ENCODE results near the gene LAMC3.

GRCh38 chr9:131060900-131061630 lies 52.1 kb downstream of the LAMC3 start:
- TF ChIP-seq, protein P1, sequence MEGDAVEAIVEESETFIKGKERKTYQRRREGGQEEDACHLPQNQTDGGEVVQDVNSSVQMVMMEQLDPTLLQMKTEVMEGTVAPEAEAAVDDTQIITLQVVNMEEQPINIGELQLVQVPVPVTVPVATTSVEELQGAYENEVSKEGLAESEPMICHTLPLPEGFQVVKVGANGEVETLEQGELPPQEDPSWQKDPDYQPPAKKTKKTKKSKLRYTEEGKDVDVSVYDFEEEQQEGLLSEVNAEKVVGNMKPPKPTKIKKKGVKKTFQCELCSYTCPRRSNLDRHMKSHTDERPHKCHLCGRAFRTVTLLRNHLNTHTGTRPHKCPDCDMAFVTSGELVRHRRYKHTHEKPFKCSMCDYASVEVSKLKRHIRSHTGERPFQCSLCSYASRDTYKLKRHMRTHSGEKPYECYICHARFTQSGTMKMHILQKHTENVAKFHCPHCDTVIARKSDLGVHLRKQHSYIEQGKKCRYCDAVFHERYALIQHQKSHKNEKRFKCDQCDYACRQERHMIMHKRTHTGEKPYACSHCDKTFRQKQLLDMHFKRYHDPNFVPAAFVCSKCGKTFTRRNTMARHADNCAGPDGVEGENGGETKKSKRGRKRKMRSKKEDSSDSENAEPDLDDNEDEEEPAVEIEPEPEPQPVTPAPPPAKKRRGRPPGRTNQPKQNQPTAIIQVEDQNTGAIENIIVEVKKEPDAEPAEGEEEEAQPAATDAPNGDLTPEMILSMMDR (IDR thresholded peaks at IDR 0.05) = no peak
- no peak for TF ChIP-seq ZFX (IDR thresholded peaks at IDR 0.05; ENCODE audit: borderline replicate concordance)
